Lower leg skin (tissue), 4 donors: ENCODE measurements around the gene LNPEP. TPM values are rescaled to one million over a fixed set of nuclear protein-coding genes. Genes with fewer than 3 reads are reported as not detected.

Experiments
- DNase-seq, 2 donors: peaks; one replicate each; pipeline ENCODE4 v3.0.0-alpha.2; 2019; ENCODE audit warnings: low spot score in 2 of 2
- H3K4me3 ChIP-seq: fragments of 200-600 bp; sonication (generic); 2 replicates; pipeline ENCODE4 v1.5.1; 2017; ENCODE audit warnings: mild to moderate bottlenecking, low read depth; ENCODE audit not compliant: poor library complexity, severe bottlenecking
- POLR2A ChIP-seq, 2 donors: fragments of 450-650 bp; IDR thresholded peaks; one replicate each; pipeline ENCODE4 v1.6.1; 2016 to 2017; ENCODE audit warnings: antibody characterized with exemption in 2 of 2, mild to moderate bottlenecking in 1 of 2, moderate library complexity in 1 of 2
- WGBS, 2 donors: methylation state at CpG; one replicate each; pipeline ENCODE4 v1.1.5; 2018; 5-methylcytosine and 5-hydroxymethylcytosine counted together
- intact Hi-C: fragments of 100-400 bp; cut with DNase I; formaldehyde crosslinking; loops from one replicate; pipeline ENCODE4 v1.15.0; 2023; ENCODE audit warnings: low total_unique reads
- total RNA-seq, 4 donors: library from RNA; depleted of rRNA; stranded (reverse); fragments of >200 nt; gene quantifications; one replicate each; pipeline ENCODE4 v1.1.0, GENCODE V29; 2016
- TF ChIP-seq, protein P1 (sequence below), 3 donors: fragments of 450-650 bp; IDR thresholded peaks; one replicate each; pipeline ENCODE4 v1.5.1; 2016; ENCODE audit warnings: antibody characterized with exemption in 3 of 3, mild to moderate bottlenecking in 3 of 3, moderate library complexity in 2 of 3

LNPEP gene
- total RNA-seq, 4 donors from 2014 or later: 53.9 to 60.1 (median 56.9) TPM

DNA sequence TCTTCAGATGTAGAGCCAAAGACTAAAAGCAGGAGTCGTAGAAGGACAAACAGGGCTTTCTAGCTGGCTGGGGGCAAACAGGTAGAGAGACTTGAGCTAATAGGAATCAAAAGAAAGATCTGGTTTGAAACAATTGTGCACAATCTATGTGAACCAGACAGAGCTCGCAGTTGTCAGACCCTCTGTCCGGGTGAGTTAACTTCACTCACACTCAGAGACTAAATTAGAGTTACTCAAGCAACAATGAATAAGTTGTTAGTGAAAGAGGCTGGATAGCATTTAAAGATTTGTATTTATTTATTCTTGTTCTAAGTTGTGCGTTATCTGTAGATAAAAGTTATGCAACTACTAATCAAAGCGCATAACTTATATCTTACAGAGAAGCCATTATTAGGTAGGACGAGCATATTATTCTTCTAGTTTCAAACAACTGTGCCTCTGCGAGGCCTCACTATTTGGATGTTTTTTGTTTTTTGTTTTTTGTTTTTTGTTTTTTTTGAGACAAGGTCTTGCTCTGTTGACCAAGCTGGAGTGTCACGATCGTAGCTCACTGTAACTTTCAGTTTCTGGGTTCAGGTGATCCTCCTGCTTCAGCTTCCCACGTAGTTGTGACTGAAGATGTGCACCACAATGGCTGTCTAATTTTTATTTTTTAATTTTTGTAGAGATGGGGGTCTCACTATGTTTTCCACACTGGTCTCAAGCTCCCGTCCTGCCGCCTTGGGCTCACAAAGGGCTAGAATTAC is 13.2 kb upstream of the LNPEP start:
- intact Hi-C loops: no loop called here
- WGBS, 2 donors: 72 to 74% methylated on average over 12 of the region's 12 CpGs
- H3K4me3 ChIP-seq: no peak overlapping the region
- no peak for TF ChIP-seq POLR2A (IDR thresholded peaks at IDR 0.05)
- TF ChIP-seq, protein P1, sequence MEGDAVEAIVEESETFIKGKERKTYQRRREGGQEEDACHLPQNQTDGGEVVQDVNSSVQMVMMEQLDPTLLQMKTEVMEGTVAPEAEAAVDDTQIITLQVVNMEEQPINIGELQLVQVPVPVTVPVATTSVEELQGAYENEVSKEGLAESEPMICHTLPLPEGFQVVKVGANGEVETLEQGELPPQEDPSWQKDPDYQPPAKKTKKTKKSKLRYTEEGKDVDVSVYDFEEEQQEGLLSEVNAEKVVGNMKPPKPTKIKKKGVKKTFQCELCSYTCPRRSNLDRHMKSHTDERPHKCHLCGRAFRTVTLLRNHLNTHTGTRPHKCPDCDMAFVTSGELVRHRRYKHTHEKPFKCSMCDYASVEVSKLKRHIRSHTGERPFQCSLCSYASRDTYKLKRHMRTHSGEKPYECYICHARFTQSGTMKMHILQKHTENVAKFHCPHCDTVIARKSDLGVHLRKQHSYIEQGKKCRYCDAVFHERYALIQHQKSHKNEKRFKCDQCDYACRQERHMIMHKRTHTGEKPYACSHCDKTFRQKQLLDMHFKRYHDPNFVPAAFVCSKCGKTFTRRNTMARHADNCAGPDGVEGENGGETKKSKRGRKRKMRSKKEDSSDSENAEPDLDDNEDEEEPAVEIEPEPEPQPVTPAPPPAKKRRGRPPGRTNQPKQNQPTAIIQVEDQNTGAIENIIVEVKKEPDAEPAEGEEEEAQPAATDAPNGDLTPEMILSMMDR (IDR thresholded peaks at IDR 0.05): no peak
- DNase-seq: no peak

- TF ChIP-seq, protein P1 (IDR thresholded peaks at IDR 0.05): no peak
- no peak for TF ChIP-seq POLR2A (IDR thresholded peaks at IDR 0.05)
- no peak overlapping the region for H3K4me3 ChIP-seq
- WGBS, 2 donors: 29 to 35% methylated on average over 3 of the region's 3 CpGs
- intact Hi-C loops: no loop called here
- no peak for DNase-seq
Observed at GRCh38 chr5:96924016-96924443, 11.8 kb upstream of the LNPEP start.

GRCh38 chr5:96926276-96926675 is 9.6 kb upstream of the LNPEP start:
- DNase-seq: no peak
- intact Hi-C loops: no loop called here
- no peak for TF ChIP-seq POLR2A (IDR thresholded peaks at IDR 0.05)
- TF ChIP-seq, protein P1 (IDR thresholded peaks at IDR 0.05): no peak
- H3K4me3 ChIP-seq: no peak overlapping the region
- WGBS, 2 donors: 90 to 91% methylated on average over 1 of the region's 1 CpG

- TF ChIP-seq, protein P1 (IDR thresholded peaks at IDR 0.05): no peak
- TF ChIP-seq POLR2A (IDR thresholded peaks at IDR 0.05): no peak
- DNase-seq: no peak
- intact Hi-C loops: no loop called here
- H3K4me3 ChIP-seq: no peak overlapping the region
Observed at GRCh38 chr5:96927008-96927407, 8.9 kb upstream of the LNPEP start.

- intact Hi-C loops: no loop called here
- H3K4me3 ChIP-seq: no peak overlapping the region
- TF ChIP-seq POLR2A (IDR thresholded peaks at IDR 0.05): no peak
- TF ChIP-seq, protein P1 (IDR thresholded peaks at IDR 0.05): no peak
- no peak for DNase-seq
- 83 to 89% methylated on average over 7 of the region's 7 CpGs for WGBS, 2 donors
Observed at GRCh38 chr5:96928931-96929708, 6.8 kb upstream of the LNPEP start.
